Stimulated activated CD8-positive, alpha-beta memory T cell treated with anti-CD3 and anti-CD28 coated beads, Interleukin-4, amount 100 ng/mL, for 48 hours (primary cell): ENCODE data around the gene KCNAB1.
"Not testable (repeated sequence)": the region's sequence is repeated elsewhere in the genome, so short reads cannot be mapped to it uniquely, and the experiment has no call there.

ENCODE experiments used
- DNase-seq: peaks from one replicate; pipeline ENCODE4 v3.0.0-alpha.2; 2020

Gene KCNAB1

DNA sequence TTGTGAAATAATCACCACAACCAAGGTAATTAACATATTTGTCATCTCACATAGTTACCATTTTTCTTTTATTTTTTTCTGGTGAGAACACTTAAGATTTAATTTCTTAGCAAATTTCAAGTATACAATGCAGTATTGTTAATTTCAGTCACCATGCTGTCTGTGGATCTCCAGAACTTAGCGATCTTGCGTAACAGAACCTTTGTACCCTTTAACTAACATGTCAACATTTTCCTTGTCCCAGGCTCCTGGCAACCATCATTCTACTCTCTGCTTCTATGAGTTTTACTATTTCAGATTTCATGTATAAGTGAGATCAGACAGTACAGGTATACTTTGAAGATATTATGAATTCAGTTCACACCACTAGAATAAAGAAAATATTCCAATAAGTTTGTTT lies 154.4 kb downstream of the KCNAB1 start:
- DNase-seq, result no peak

DNA sequence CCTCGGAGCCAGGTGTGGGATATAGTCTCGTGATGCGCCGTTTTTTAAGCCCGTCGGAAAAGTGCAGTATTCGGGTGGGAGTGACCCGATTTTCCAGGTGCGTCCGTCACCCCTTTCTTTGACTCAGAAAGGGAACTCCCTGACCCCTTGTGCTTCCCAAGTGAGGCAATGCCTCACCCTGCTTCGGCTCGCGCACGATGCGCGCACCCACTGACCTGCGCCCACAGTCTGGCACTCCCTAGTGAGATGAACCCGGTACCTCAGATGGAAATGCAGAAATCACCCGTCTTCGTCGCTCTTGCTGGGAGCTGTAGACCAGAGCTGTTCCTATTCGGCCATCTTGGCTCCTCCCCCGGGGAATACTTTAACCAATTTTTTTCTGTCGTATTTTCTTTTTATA lies 164.3 kb downstream of the KCNAB1 start:
- not testable (repeated sequence) for DNase-seq

DNA sequence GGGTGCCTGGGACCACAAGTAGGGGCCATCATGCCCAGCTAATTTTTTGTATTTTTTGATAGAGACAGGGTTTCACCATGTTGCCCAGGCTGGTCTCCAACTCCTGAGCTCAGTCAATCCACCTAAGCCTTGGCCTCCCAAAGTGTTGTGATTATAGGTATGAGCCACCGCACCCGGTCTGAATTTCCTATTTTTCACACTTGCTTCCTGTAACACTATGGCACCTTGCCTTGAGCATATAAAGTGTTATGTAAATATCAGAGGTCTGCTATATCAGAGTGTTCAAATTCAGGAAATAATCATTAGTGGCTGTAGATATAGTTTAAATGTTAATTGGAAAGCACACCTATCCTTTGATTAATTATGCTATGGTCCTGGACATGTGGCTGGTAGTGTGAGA lies 165.2 kb downstream of the KCNAB1 start:
- no peak for DNase-seq

GRCh38 chr3:156290924-156291271 lies 170.5 kb downstream of the KCNAB1 start:
- DNase-seq, result no peak

DNA sequence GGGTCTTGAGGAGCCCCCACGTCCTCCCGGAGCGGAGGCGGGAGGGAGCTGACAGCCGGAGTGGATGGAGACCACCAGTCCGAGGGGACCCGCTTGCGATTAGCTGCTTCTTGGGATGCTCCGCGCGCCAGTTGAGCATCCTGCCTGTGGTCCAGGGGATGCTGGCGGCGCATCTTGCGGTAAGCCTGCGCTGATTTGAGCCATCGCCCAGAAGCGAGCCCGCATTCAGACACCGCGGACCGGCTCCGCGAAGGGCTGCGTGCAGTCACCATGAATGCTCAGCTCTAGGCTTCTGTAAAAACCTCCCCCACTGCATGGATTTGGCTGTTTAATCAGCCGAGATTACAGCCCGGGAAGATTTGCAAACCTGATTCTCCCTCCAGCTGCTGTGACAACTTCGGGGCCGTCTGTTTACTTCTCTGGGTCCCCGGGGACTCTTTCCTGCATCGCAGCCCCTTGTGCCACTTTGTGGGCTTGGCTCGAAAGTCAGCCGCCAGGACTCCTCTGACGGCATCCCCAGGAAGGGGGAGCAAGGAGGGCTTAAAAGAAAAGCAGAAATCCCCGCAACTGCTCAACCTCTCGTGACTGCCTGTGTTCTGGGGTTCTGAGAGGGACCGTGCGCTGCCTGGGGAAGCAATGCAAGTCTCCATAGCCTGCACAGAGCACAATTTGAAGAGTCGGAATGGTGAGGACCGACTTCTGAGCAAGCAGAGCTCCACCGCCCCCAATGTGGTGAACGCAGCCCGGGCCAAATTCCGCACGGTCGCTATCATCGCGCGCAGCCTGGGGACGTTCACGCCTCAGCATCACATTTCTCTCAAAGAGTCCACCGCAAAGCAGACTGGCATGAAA lies 171.1 kb downstream of the KCNAB1 start:
- DNase-seq, result peak; percentile 26

DNA sequence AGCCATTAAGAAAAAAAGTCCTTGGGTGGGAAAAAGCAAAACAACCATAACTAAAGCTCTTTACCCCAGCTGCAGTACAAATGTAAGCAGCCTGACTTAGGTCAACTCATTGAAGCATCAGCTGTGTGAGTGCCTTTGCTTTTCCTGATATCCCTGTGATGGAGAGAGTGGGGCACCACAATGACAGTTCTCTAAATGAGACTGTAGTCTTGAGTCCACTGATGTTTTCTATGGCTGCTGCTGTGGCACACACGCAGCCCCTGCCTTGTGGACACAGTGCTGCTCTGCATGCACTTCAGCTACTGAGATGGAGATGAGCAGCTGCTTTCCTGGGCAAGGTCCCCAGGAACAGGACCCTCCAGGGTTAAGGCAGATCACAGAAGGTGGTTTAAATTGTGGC lies 173.2 kb downstream of the KCNAB1 start:
- no peak for DNase-seq

DNA sequence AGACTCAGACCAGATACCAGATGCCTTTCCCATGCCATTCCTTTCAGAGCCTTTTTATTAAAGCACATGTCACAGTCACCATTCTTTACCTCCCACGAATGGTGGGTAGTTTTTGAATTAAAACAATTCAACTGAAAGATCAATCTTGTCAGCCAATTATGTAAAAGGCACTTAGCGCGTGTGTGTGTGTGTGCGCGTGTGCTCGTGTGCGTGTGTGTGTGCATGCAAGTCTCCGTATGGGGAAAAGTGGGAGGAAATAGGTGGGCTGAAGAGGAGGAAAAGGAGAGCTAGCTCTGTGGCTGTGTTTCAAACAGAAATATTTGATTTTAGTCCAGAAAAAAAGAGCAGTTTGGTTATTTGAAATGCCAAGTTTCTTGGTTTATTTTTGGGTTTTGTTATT lies 177.2 kb downstream of the KCNAB1 start:
- DNase-seq, result no peak

DNA sequence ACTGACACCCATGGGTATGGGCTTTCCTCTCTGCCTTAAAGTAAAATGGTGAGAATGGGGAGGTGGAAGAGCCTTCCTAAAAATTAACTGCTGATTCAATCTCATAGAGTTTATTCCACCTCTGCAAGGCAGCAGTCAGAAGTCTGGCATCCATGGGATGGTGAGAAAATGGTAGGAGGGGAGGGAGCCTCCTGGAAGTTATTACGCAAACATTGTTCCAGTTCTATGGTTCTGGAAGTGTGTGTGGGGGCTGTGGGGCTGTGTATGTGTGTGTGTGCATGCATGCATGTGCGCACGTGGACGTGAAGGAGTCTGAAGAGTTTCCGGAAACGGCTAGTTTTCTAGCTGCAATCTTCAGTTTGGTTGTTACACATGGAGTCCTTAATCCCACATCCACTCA lies 177.6 kb downstream of the KCNAB1 start:
- no peak for DNase-seq

DNA sequence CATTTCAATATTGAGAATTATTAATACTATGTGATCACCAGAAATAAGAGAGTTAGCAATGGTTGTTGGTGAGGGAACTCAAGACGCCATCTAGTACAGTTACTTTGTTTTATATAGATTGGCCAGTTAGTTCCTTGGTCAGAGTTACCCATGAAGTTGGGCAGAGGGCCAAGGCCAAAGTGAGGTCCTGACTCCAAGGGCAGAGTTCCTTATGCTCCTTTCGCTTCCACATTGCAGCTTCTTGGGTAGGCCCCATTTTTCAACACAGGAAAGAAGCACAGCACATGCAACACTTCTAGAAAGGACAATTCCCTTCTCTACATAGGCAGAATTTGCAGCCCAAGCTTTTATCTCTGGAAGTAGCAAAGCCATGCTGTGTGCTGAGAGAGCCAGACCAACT lies 178.6 kb downstream of the KCNAB1 start:
- DNase-seq, result no peak

- DNase-seq, result no peak
These were observed 179.2 kb downstream of the KCNAB1 start for GRCh38 chr3:156299569-156299968.

DNA sequence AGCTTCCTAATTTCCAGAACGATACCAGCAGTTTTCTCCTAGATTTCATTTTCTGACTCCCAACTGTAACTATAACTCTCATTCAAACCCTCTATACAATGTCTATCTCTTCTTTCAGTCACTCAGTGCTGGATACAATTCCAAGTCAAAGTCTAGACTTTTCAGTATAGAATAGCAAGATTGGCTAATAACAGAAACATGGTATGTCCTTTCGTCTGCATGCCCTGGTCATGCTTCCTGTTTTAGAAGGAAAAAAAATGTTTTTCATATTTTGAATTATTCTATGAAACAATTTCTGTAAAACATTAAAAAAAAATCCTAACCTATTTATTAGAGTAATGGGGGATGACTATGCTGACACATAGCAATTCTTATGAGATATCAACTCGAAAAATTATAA lies 180.0 kb downstream of the KCNAB1 start:
- no peak for DNase-seq

- DNase-seq, result no peak
These were observed 180.8 kb downstream of the KCNAB1 start for GRCh38 chr3:156300929-156301840.

GRCh38 chr3:156303001-156303707 lies 182.8 kb downstream of the KCNAB1 start:
- DNase-seq, result no peak

DNA sequence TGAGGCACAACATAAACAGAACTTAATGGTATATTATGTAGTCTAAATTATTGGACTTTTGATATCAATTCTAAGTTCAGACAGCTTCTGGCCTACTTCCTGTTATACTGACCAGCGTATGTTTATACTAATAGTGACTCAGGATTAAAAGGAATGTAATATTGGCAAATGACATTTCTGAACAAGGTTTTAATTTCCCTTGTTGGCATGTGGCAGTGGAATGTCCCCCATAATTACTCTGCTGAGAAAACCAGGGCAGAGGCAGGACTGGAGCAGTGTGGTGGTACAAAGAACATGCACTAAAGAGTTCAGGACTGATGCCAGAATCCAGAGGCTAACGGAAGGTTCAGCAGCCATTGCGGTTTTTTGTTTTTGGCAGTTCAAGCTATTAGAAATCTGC lies 184.0 kb downstream of the KCNAB1 start:
- DNase-seq, result no peak

GRCh38 chr3:156305672-156306071 lies 185.3 kb downstream of the KCNAB1 start:
- no peak for DNase-seq

- DNase-seq, result no peak
These were observed 187.3 kb downstream of the KCNAB1 start for GRCh38 chr3:156307704-156308103.

DNA sequence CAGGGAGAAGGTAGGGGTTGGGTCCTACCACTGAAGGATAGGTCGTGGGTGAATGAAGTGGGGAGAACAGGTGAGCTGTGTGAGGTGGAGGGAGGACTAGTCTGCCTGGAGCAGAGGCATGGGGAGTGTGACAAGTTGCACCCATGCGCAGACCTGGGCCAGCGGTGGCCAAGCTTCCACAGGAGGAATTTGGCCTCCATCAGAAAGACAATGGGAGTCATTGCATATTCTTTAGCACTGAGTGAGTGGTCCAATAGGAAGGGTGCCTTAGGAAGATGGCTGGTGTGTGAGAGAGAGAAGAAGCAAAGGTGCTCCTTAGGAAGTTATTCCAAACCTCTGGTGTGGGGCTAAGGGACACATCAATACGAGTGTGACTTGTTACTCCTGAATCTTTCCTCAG lies 191.1 kb downstream of the KCNAB1 start:
- no peak for DNase-seq

GRCh38 chr3:156311930-156312329 lies 191.6 kb downstream of the KCNAB1 start:
- no peak for DNase-seq

GRCh38 chr3:156316076-156316475 lies 195.7 kb downstream of the KCNAB1 start:
- no peak for DNase-seq

- DNase-seq, result no peak
These were observed 197.2 kb downstream of the KCNAB1 start for GRCh38 chr3:156317462-156318074.

GRCh38 chr3:156321945-156322344 lies 201.6 kb downstream of the KCNAB1 start:
- no peak for DNase-seq

DNA sequence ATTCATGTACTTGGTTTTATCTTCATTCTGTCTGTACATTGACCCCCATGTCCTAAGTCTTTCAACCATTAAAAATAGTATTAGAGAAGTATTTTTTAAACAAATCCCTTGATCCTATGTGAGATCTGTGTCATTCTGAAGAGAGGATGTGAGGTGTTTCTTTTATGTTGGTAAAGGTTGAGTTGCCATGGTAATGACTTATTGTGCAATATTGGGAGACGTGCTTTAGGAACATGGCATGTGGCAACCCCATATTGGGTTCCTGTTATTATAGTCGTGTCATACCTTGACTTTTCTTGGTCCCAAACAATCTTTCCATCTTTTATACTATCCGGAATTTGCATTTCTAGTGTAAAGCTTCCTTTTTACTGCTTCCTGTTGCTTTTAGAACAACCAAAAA lies 203.1 kb downstream of the KCNAB1 start:
- DNase-seq, result no peak

GRCh38 chr3:156330415-156330814 lies 210.0 kb downstream of the KCNAB1 start:
- no peak for DNase-seq
